Sigmoid colon (tissue), 7 donors: ENCODE results near the gene CEP85. TPM values are rescaled to one million over a fixed set of nuclear protein-coding genes. Genes with fewer than 3 reads are reported as not detected.
"Not testable (repeated sequence)": the region's sequence is repeated elsewhere in the genome, so short reads cannot be mapped to it uniquely, and the experiment has no call there.

ENCODE experiments used
- DNase-seq: peaks from one replicate; pipeline ENCODE4 v3.0.0-alpha.2; 2019
- H3K27ac ChIP-seq, 4 donors: fragments of 200-600 bp; sonication (generic); one replicate each; pipeline ENCODE4 v1.5.1; 2016 to 2019; ENCODE audit warnings: mild to moderate bottlenecking in 1 of 4
- H3K27me3 ChIP-seq, 3 donors: fragments of 200-600 bp; sonication (generic); one replicate each; pipeline ENCODE4 v1.5.1; 2019; ENCODE audit warnings: mild to moderate bottlenecking in 1 of 3
- H3K36me3 ChIP-seq, 4 donors: fragments of 200-600 bp; sonication (generic); one replicate each; pipeline ENCODE4 v1.5.1; 2016 to 2019
- H3K4me1 ChIP-seq, 4 donors: fragments of 200-600 bp; sonication (generic); one replicate each; pipeline ENCODE4 v1.5.1; 2017 to 2019
- H3K4me3 ChIP-seq, 4 donors: fragments of 200-600 bp; sonication (generic); one replicate each; pipeline ENCODE4 v1.5.1; 2017 to 2019; ENCODE audit warnings: mild to moderate bottlenecking in 2 of 4, moderate library complexity in 1 of 4
- H3K9me3 ChIP-seq, 4 donors: fragments of 200-600 bp in 3 of 4; sonication (generic) in 3 of 4; one replicate each; pipeline versions ENCODE4 v1.5.1 to v1.6.1; 2013 to 2019
- CTCF ChIP-seq, 4 experiments: fragments of 450-650 bp in 3 of 4; fragments of 200-600 bp in 1 of 4; IDR thresholded peaks; one replicate each; pipeline ENCODE4 v1.5.1; 2016 to 2019; ENCODE audit warnings: antibody characterized with exemption in 4 of 4, mild to moderate bottlenecking in 3 of 4, moderate library complexity in 2 of 4
- EP300 ChIP-seq, 4 donors: sonication (generic); formaldehyde crosslinking; IDR thresholded peaks; one replicate each; pipeline ENCODE4 v1.6.1; 2017; ENCODE audit warnings: antibody characterized with exemption in 4 of 4
- POLR2A ChIP-seq, 2 donors: fragments of 450-650 bp; IDR thresholded peaks; one replicate each; pipeline ENCODE4 v1.6.1; 2016; ENCODE audit warnings: antibody characterized with exemption in 2 of 2, mild to moderate bottlenecking in 2 of 2, moderate library complexity in 2 of 2
- POLR2AphosphoS5 ChIP-seq, 4 donors: sonication (generic); formaldehyde crosslinking; IDR thresholded peaks; one replicate each; pipeline ENCODE4 v1.6.1; 2017; ENCODE audit warnings: antibody characterized with exemption in 4 of 4
- WGBS, 2 donors: extraction: QIAGEN DNeasy Blood & Tissue Kit; methylation state at CpG; one replicate each; pipeline ENCODE4 v1.1.7; 2013; 5-methylcytosine and 5-hydroxymethylcytosine counted together
- intact Hi-C: fragments of 100-400 bp; cut with DNase I; formaldehyde crosslinking; loops from one replicate; pipeline ENCODE4 v1.15.1; 2023
- polyA plus RNA-seq, 3 donors: library from polyadenylated mRNA; stranded (reverse); fragments of 200-250 nt; gene quantifications; one replicate each; pipeline ENCODE4 v1.2.3, GENCODE V29; 2013
- total RNA-seq, 4 donors: library from RNA; depleted of rRNA; stranded (reverse); fragments of >200 nt; gene quantifications; one replicate each; pipeline ENCODE4 v1.1.0, GENCODE V29; 2016
- donor health status: healthy with polysubstance abuse.
- donor health status: Bipolar disorder and iron deficiency.
- donor health status: healthy.

Gene CEP85
- total and polyA plus RNA-seq, 7 donors: 1.9 to 12.9 (median 3.9) TPM

- no peaks in the 10 kb centered on the region for H3K9me3 ChIP-seq
These were observed 72.6 kb downstream of the CEP85 start, which contains the start of gene UBXN11 for GRCh38 chr1:26306290-26307229. Gene UBXN11, minus strand, starts transcription at chr1:26306636. Its CDS starts 3,753 bp downstream, at chr1:26302883.

GRCh38 chr1:26307363-26307781 is 73.4 kb downstream of the CEP85 start:
- intact Hi-C loops: no loop called here
- no peaks in the 10 kb centered on the region for H3K36me3 ChIP-seq
- H3K27me3 ChIP-seq: no peaks in the 10 kb centered on the region
- H3K27ac ChIP-seq: peak overlapping the region; percentile 51 to 76 (median 66)
- H3K9me3 ChIP-seq: no peaks in the 10 kb centered on the region
- TF ChIP-seq CTCF (IDR thresholded peaks at IDR 0.05) (no peak), EP300 (IDR thresholded peaks at IDR 0.05) (no peak), POLR2A (IDR thresholded peaks at IDR 0.05) (no peak), POLR2AphosphoS5 (IDR thresholded peaks at IDR 0.05) (no peak)
- no peak for DNase-seq
- no peak overlapping the region for H3K4me3 ChIP-seq
- H3K4me1 ChIP-seq: peaks cover 0 to 17% (median 11%) of the 10 kb centered on the region in 4 donors
- 19 to 25% methylated on average over 6 of the region's 6 CpGs for WGBS, 2 donors

More at GRCh38 chr1:26306290-26307229, 72.6 kb downstream of the CEP85 start, which contains the start of gene UBXN11:
- Histone ChIP-seq H3K4me1 (peaks cover 0 to 17% (median 11%) of the 10 kb centered on the region in 4 donors), H3K27me3 (no peaks in the 10 kb centered on the region), H3K4me3 (peak within 1 kb of the TSS; percentile 46 to 71 (median 58)), H3K36me3 (no peaks in the 10 kb centered on the region), H3K27ac (peak within 1 kb of the TSS; percentile 51 to 76 (median 66))
- WGBS, 2 donors: 1% methylated on average over 51 of the region's 51 CpGs
- TF ChIP-seq EP300 (IDR thresholded peaks at IDR 0.05): no peak
- TF ChIP-seq POLR2AphosphoS5 (IDR thresholded peaks at IDR 0.05): peak in 2 of 4 donors; percentile 8 to 15
- no peak for TF ChIP-seq POLR2A (IDR thresholded peaks at IDR 0.05)
- TF ChIP-seq CTCF (IDR thresholded peaks at IDR 0.05): no peak
- intact Hi-C loops: no loop called here
- peak; percentile 96 for DNase-seq

- peak overlapping the region in 1 of 4 donors; percentile 66 for H3K27ac ChIP-seq
- H3K9me3 ChIP-seq, H3K36me3 ChIP-seq, DNase-seq, H3K27me3 ChIP-seq, intact Hi-C loops, H3K4me3 ChIP-seq: not testable (repeated sequence)
- 79 to 84% methylated on average over 21 of the region's 21 CpGs for WGBS, 2 donors
- peaks cover 0 to 17% (median 11%) of the 10 kb centered on the region in 4 donors for H3K4me1 ChIP-seq
These were observed 74.2 kb downstream of the CEP85 start for GRCh38 chr1:26307966-26308899.

GRCh38 chr1:26314501-26314900 is 80.5 kb downstream of the CEP85 start:
- intact Hi-C loops: no loop called here
- WGBS, 2 donors: 80 to 85% methylated on average over 5 of the region's 5 CpGs
- Histone ChIP-seq H3K9me3 (no peaks in the 10 kb centered on the region), H3K27me3 (no peaks in the 10 kb centered on the region), H3K27ac (no peak overlapping the region), H3K4me1 (no peaks in the 10 kb centered on the region), H3K36me3 (no peaks in the 10 kb centered on the region), H3K4me3 (no peak overlapping the region)
- DNase-seq: no peak
- TF ChIP-seq POLR2A (IDR thresholded peaks at IDR 0.05) (no peak), CTCF (IDR thresholded peaks at IDR 0.05) (no peak), POLR2AphosphoS5 (IDR thresholded peaks at IDR 0.05) (no peak), EP300 (IDR thresholded peaks at IDR 0.05) (no peak)
